Fibroblast of lung (primary cell): ENCODE results near the gene ADGRG3. TPM values are rescaled to one million over a fixed set of nuclear protein-coding genes. Genes with fewer than 3 reads are reported as not detected.

Source experiments
- DNase-seq, 2 donors: peaks; one replicate each; pipeline versions ENCODE4 v3.0.0 to v3.0.0-alpha.2; 2010; ENCODE audit warnings: low read depth in 2 of 2
- H2AFZ ChIP-seq: 2 replicates; pipeline ENCODE4 v1.5.1; 2012; ENCODE audit warnings: low read length, control low read depth, inconsistent platforms
- H3K27ac ChIP-seq: 2 replicates; pipeline ENCODE4 v1.5.1; 2011; ENCODE audit warnings: low read length, control low read depth; ENCODE audit not compliant: insufficient read depth
- H3K27me3 ChIP-seq: 2 replicates; pipeline ENCODE4 v1.5.1; 2011; ENCODE audit warnings: mild to moderate bottlenecking, low read length; ENCODE audit not compliant: control insufficient read depth, insufficient read depth
- H3K36me3 ChIP-seq: 2 replicates; pipeline ENCODE4 v1.5.1; 2011; ENCODE audit warnings: low read length; ENCODE audit not compliant: control insufficient read depth, insufficient read depth
- H3K4me1 ChIP-seq: 2 replicates; pipeline ENCODE4 v1.5.1; 2011; ENCODE audit warnings: low read length; ENCODE audit not compliant: control insufficient read depth, insufficient read depth; ENCODE audit errors: extremely low read depth
- H3K4me2 ChIP-seq: 2 replicates; pipeline ENCODE4 v1.5.1; 2011; ENCODE audit warnings: low read length, control low read depth; ENCODE audit not compliant: insufficient read depth; ENCODE audit errors: extremely low read depth
- H3K4me3 ChIP-seq, 4 experiments: fragments of 200-600 bp in 1 of 4; sonication (generic) in 1 of 4; replicated peaks in 1 of 4; 2 replicates each; pipeline ENCODE4 v1.5.1; 2011 to 2016; ENCODE audit warnings: low read length in 4 of 4, low read depth in 3 of 4, mild to moderate bottlenecking in 3 of 4, control low read depth in 2 of 4, inconsistent platforms in 1 of 4, mixed read lengths in 1 of 4; ENCODE audit not compliant: insufficient read depth in 1 of 4; ENCODE audit errors: control extremely low read depth in 1 of 4
- H3K79me2 ChIP-seq: 2 replicates; pipeline ENCODE4 v1.5.1; 2012; ENCODE audit warnings: mild to moderate bottlenecking, low read length, inconsistent platforms; ENCODE audit not compliant: control insufficient read depth, insufficient read depth
- H3K9ac ChIP-seq: 2 replicates; pipeline ENCODE4 v1.5.1; 2011; ENCODE audit warnings: mild to moderate bottlenecking, low read length, control low read depth; ENCODE audit not compliant: insufficient read depth
- H3K9me3 ChIP-seq: 2 replicates; pipeline ENCODE4 v1.5.1; 2012; ENCODE audit warnings: low read depth, low read length; ENCODE audit not compliant: control insufficient read depth, insufficient read depth
- H4K20me1 ChIP-seq: 2 replicates; pipeline ENCODE4 v1.5.1; 2011; ENCODE audit warnings: low read length; ENCODE audit not compliant: control insufficient read depth, insufficient read depth; ENCODE audit errors: extremely low read depth
- CTCF ChIP-seq, 2 donors: IDR thresholded peaks in 1 of 2; conservative IDR thresholded peaks in 1 of 2; 1 replicate in 1 of 2; 2 replicates in 1 of 2; pipeline ENCODE4 v1.5.1; 2011 to 2012; ENCODE audit warnings: low read length in 2 of 2, control low read depth in 1 of 2, inconsistent platforms in 1 of 2, low read depth in 1 of 2, mild to moderate bottlenecking in 1 of 2
- EZH2 ChIP-seq: IDR thresholded peaks from 2 replicates; pipeline ENCODE4 v1.5.1; 2012; ENCODE audit warnings: low read length, control low read depth, mild to moderate bottlenecking; ENCODE audit errors: missing control alignments
- polyA plus RNA-seq, 2 donors: library from polyadenylated mRNA; depleted of rRNA in 1 of 2; stranded (reverse) in 1 of 2; unstranded in 1 of 2; fragments of >200 nt; gene quantifications; 2 replicates each; pipeline ENCODE4 v1.2.1, GENCODE V29; 2011 to 2012; ENCODE audit warnings: missing spikeins in 1 of 2
- total RNA-seq: library from RNA; depleted of rRNA; stranded (reverse); fragments of >200 nt; gene quantifications from 2 replicates; pipeline ENCODE4 v1.2.1, GENCODE V29; 2014

The ADGRG3 gene
- total and polyA plus RNA-seq, 2 donors (not counting 1 experiment from before 2014, with no cell fraction given): not detected

GRCh38 chr16:57685633-57686032 is 17.5 kb downstream of the ADGRG3 start:
- TF ChIP-seq EZH2 (no peak), CTCF (conservative IDR thresholded peaks at IDR 0.05 in 1 of 2, IDR thresholded peaks at IDR 0.05 in 1 of 2; ENCODE audit: low read depth in 1 of 2, low read length in 2 of 2) (no peak)
- H2AFZ ChIP-seq: no peak overlapping the region

GRCh38 chr16:57686577-57686976 is 18.5 kb downstream of the ADGRG3 start:
- H3K9ac ChIP-seq: no peak overlapping the region
- H3K79me2 ChIP-seq: no peaks in the 10 kb centered on the region
- H3K4me1 ChIP-seq: no peaks in the 10 kb centered on the region
- no peak overlapping the region for H3K4me2 ChIP-seq
- no peak for DNase-seq
- H4K20me1 ChIP-seq: no peaks in the 10 kb centered on the region
- no peak overlapping the region for H3K4me3 ChIP-seq
- TF ChIP-seq CTCF (conservative IDR thresholded peaks at IDR 0.05 in 1 of 2, IDR thresholded peaks at IDR 0.05 in 1 of 2; ENCODE audit: low read depth in 1 of 2, low read length in 2 of 2) (no peak), EZH2 (no peak)
- H2AFZ ChIP-seq: no peak overlapping the region
- H3K27ac ChIP-seq: no peak overlapping the region
- no peaks in the 10 kb centered on the region for H3K9me3 ChIP-seq
- H3K36me3 ChIP-seq: no peaks in the 10 kb centered on the region
- H3K27me3 ChIP-seq: peaks cover 13% of the 10 kb centered on the region

More at GRCh38 chr16:57685633-57686032, 17.5 kb downstream of the ADGRG3 start:
- no peak for DNase-seq
- Histone ChIP-seq H4K20me1 (no peaks in the 10 kb centered on the region), H3K27me3 (peaks cover 13% of the 10 kb centered on the region), H3K27ac (no peak overlapping the region), H3K9ac (no peak overlapping the region), H3K79me2 (no peaks in the 10 kb centered on the region), H3K36me3 (no peaks in the 10 kb centered on the region), H3K4me2 (no peak overlapping the region), H3K9me3 (no peaks in the 10 kb centered on the region), H3K4me1 (no peaks in the 10 kb centered on the region), H3K4me3 (no peak overlapping the region)

- Histone ChIP-seq H4K20me1 (no peaks in the 10 kb centered on the region), H3K9me3 (no peaks in the 10 kb centered on the region), H3K4me3 (no peak overlapping the region), H3K79me2 (no peaks in the 10 kb centered on the region), H3K27ac (no peak overlapping the region), H3K4me2 (no peak overlapping the region), H3K9ac (no peak overlapping the region), H3K4me1 (no peaks in the 10 kb centered on the region), H3K27me3 (peaks cover 13% of the 10 kb centered on the region), H3K36me3 (no peaks in the 10 kb centered on the region), H2AFZ (no peak overlapping the region)
- TF ChIP-seq CTCF (conservative IDR thresholded peaks at IDR 0.05 in 1 of 2, IDR thresholded peaks at IDR 0.05 in 1 of 2; ENCODE audit: low read depth in 1 of 2, low read length in 2 of 2): no peak
- TF ChIP-seq EZH2: no peak
- DNase-seq: no peak
Observed at GRCh38 chr16:57687363-57687929, 19.3 kb downstream of the ADGRG3 start.
